IPS-NIHi11 (cell line): ENCODE measurements around the gene TUBA4B.
A peak's percentile ranks its signal among the peaks of the same experiment; 100 is the strongest.
"Not testable (repeated sequence)": the region's sequence is repeated elsewhere in the genome, so short reads cannot be mapped to it uniquely, and the experiment has no call there.

Experiments used
- DNase-seq: peaks from one replicate; pipeline ENCODE4 v3.0.0; 2012; ENCODE audit warnings: mixed read lengths, low spot score

TUBA4B gene

DNA sequence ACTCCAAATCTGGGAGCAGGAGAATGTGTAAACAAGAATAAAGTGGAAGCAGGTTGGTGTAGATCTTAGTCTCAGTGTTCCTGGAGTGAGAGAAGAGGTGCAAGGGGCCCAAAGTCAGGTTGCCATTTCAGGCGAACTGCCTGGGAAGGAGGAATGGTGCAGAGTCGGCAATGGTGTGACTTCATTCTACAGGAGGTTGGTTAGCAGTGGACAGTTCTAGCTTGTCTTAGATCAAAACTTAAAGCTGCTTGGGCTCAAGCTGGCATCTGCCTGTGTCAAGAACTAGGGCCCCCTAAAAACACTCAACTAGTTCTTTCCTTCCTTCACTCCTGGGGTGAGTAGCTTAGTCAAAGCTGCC lies 4.2 kb upstream of the TUBA4B start:
- DNase-seq: no peak

GRCh38 chr2:219249203-219249980 lies 3.7 kb upstream of the TUBA4B start:
- no peak for DNase-seq

GRCh38 chr2:219250049-219250781 lies 2.8 kb upstream of the TUBA4B start:
- no peak for DNase-seq

GRCh38 chr2:219251656-219252055 lies 1.4 kb upstream of the TUBA4B start:
- DNase-seq: no peak

GRCh38 chr2:219252084-219252483 lies 959 bp upstream of the TUBA4B start:
- no peak for DNase-seq

GRCh38 chr2:219252570-219252899 lies 508 bp upstream of the TUBA4B start:
- no peak for DNase-seq

DNA sequence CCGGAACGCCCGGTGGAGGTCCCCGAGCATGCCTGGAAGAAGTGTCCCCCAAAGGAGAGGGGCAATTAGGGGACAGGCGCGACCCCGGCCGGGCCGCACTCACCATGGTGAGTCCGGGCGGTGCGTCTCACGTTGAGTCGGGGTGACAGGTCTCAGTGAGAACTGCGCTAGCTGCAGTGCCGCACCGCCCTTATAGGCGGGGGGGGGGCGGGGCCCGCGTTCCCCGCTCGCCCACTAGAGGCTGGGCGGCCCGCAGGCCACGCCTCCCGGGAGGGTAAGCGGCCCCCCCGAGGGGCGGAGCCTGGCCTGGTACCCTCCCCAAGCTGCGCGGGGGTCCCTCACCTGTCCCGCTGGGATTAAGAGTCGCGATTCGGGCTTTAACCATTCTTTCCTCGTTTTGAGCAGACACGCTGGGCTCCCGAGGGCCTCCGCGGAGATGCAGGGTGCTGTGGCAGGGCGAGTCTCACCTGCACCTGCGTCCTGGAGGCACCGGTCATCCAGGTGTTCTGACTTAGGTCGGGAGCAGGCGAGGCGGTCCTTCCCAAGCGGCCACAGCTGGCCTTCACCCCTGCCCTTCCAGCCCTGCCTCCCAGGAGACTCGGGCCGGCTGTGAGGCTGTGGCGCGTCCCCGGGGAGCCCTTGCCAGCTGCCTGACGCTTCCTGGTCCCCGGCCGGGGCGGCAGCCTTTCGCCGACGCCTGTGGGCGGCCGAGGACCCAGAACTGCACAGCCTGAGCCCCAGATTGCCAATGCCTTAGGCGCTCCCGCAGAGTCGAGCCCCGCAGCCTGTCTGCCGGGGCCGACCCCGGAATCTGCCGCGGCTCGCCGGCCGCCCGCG lies 928 bp downstream of the TUBA4B start, which contains the start of gene TUBA4A:
Gene TUBA4A (minus strand): TSS at position 166 of the 837 bp plus-strand sequence. CDS start 60 bp downstream, at position 106.
- peak; percentile 97 for DNase-seq

- no peak for DNase-seq
Measured at GRCh38 chr2:219254590-219255201, 1.7 kb downstream of the TUBA4B start.

- not testable (repeated sequence) for DNase-seq
Measured at GRCh38 chr2:219258942-219259341, 5.9 kb downstream of the TUBA4B start.

DNA sequence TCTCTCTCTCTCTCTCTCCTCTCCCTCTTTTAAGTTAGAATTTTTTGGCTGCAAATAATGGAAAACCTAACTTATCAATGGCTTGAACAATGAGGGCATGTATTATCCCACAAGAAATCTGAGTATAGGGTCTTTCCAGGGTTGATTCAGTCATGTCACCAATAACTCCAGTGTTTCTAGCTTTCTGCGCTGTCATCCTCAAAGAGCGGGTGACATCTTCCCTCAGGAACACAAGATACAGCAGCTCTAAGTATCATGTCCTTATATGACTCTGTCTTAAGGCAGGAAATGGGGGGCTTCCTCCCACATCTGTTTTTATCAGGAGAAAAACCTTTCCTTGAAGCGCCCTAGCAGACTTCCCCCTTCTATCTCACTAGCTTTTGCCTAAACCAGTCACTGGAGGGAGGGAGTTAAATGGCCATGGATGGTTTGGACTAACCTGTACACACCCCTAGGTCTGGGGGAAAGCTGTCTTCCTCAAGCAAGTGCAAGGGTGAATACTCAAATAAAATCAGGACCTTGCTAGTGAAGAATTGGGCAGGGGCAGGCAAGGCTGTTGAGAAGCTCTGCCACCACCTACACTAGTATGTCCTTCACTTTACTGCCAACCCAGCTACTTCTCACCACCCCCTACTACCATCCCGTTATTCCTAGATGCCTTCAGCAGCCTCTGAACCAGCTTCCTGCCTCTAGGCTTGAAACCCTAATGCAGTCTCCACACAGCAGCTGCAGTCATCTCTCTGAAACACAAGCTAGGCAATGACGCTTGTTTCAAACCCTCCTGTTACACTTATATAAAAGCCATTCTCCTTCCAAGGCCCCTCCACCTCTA lies 8.2 kb downstream of the TUBA4B start:
- DNase-seq: no peak

GRCh38 chr2:219266232-219266631 lies 13.2 kb downstream of the TUBA4B start:
- DNase-seq: no peak

GRCh38 chr2:219266886-219267285 lies 13.8 kb downstream of the TUBA4B start:
- DNase-seq: no peak

DNA sequence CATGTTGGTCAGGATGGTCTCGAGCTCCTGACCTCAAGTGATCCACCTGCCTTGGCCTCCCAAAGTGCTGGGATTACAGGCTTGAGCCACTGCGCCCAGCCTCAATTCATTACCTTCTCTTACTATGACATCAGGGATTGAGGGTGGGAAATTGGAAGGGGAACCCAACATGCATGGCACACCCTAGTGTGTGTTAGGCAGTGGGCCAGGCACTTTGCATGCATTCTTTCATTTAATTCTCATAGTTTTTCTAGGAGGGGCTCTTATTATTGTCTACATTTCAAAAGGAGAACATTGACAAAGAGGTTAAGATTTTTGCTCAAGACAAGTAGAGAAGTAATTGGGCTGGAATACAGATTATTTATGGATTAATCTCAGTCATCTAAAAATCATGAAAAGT lies 15.3 kb downstream of the TUBA4B start:
- DNase-seq: no peak

DNA sequence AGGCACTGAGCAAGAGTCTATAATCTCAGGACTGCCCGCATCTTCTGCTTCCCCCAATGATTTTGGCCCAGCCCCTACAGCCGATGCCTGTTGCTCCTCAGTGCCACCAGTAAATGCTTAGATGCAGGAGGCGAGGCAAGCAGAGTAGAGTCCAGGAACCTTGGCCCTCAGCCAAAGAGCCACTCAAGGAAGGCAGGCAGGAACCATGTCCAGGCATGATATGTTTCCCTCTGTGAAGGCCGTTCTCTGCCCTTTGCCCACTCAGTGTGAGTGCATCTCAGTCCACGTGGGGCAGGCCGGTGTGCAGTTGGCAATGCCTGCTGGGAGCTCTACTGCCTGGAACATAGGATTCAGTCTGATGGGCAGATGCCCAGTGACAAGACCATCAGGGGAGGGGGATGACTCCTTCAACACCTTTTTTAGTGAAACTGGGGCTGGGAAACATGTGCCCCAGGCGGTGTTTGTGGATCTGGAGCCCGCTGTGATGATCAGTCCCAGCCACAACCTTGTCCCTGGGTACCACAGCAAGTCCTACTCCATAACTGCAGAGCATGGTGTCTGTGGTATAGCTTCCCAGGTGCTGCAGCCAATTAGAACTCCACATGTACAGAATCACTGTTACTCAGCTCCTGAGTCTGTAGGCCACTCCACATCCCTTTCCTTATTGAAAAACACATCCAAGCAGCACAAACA lies 16.5 kb downstream of the TUBA4B start:
- no peak for DNase-seq

DNA sequence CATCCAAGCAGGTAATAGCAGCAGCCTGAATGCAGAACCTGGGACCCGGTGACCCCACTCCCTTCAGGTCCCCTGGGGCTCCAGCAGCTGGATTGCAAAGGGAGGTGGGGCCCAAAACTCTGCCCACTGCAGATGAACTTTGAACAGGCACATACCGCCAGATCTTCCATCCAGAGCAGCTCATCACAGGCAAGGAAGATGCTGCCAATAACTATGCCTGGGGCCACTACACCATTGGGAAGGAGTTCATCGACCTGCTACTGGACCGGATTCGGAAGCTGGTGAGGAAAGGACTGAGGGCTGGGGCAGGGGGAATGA lies 17.0 kb downstream of the TUBA4B start:
- DNase-seq: no peak

DNA sequence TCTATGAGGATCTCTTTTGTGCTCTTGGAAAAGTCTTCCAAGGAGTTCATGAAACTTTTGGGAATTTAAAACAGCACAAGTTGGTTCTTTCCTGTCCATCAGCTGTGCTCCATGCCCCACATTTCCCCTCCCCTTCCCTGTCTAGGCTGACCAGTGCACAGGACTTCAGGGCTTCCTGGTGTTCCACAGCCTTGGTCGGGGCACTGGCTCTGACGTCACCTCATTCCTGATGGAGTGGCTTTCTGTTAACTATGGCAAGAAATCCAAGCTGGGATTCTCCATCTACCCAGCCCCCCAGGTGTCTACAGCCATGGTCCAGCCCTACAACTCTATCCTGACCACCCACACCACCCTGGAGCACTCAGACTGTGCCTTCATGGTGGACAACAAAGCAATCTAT lies 18.0 kb downstream of the TUBA4B start:
- no peak for DNase-seq

DNA sequence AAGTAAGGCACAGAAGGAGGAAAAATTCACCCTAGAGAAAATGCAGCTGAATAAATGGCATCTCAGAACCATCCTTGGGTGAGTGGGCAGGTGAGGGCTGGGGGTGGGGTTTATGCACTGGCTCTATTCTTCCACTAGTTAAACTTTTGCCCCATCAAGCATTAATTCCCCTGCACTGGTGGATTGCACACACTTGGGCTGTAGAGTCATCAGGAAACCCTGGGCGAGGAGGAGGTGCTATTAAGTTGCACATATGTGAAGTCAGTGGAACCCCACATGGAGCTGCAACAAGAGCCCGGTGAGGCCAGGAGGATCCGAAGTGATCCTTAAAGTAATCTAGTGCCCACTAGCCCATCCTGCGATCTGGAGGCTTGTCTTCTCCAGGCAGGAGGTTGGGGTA lies 19.3 kb downstream of the TUBA4B start:
- no peak for DNase-seq

DNA sequence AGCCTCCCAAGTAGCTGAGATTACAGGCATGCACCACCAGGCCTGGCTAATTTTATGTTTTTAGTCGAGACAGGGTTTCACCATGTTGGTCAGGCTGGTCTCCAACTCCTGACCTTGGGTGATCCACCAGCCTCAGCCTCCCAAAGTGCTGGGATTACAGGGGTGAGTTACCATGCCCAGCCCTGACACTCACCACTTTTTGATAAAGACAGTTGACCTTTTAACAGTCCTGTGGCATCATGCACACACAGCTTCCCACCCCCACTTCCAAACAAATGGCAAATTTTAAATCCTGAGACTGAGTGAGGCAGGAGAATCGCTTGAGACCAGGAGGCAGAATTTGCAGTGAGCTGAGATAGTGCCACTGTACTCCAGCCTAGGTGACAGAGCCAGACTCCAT lies 20.0 kb downstream of the TUBA4B start:
- DNase-seq: no peak

- no peak for DNase-seq
Measured at GRCh38 chr2:219273937-219274336, 20.9 kb downstream of the TUBA4B start.

DNA sequence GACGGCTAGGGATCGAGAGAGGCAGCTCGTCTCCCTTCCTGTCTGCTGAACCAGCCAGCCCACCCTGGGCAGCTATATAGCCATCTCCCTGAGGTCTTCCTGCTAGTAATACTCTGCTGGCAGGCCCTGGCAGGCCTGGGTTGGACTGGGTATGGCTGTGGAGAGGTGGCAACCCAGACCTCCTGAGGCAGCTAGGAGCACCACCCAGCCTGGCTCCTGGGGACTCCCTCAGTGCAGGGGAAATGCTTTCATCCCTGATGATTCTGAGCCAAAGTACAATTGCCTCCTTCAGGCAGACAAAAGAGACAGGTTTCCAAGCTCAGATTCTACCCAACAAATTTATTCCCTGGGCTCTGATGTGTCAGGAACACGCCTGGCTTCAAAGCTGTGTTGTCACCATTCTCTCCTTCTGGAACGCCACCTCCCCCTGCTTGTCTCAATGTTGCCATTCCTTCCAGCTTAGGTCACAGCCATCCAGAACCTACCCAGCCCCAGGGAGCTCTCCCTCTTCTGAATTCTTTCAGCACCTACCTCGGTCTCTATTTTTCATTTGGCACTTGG lies 21.4 kb downstream of the TUBA4B start:
- peak; percentile 73 for DNase-seq
